GM12873 (cell line): Measurements from ENCODE around the gene SLC11A1.

Experiments
- TF ChIP-seq, protein P1 (sequence below): IDR thresholded peaks from 2 replicates; pipeline ENCODE4 v1.5.1; 2012; ENCODE audit warnings: low read depth, mild to moderate bottlenecking, moderate library complexity, low read length, control low read depth; ENCODE audit not compliant: insufficient read depth; ENCODE audit errors: missing control alignments

Gene SLC11A1

DNA sequence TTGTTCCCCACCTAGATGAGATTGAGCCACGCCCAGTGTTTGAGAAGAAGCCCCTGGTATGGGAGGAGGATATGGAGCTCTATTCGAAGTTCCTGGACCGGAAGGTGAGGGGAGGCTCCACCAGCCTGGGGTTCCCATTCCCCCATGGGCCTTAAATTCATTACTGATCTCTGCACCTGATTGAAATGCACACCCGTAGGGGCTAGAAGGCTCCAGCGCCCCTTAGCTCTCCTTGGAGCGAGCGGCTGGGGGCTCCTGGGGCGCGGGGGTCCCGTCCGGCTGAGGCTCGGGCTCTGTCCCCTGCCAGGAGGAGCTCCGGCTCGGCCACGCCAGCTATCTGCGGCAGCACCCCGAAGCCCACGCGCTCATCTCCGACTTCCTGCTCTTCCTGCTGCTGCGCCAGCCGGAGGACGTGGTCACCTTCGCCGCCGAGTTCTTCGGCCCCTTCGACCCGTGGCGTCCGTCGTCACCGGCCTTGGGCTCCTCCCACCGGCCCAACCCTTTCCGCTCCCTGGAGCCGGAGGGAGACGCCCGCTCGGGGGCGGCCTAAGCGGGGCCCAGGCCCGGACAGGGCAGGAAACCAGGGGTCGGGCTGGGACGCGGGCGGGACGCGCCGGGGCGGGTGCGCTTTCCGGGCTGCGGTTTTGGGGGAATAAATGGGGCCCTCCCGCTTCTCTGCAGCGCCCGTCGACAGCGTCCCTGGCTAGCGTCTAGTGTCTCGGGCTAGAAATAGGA lies 14.5 kb upstream of the SLC11A1 start:
- TF ChIP-seq, protein P1, sequence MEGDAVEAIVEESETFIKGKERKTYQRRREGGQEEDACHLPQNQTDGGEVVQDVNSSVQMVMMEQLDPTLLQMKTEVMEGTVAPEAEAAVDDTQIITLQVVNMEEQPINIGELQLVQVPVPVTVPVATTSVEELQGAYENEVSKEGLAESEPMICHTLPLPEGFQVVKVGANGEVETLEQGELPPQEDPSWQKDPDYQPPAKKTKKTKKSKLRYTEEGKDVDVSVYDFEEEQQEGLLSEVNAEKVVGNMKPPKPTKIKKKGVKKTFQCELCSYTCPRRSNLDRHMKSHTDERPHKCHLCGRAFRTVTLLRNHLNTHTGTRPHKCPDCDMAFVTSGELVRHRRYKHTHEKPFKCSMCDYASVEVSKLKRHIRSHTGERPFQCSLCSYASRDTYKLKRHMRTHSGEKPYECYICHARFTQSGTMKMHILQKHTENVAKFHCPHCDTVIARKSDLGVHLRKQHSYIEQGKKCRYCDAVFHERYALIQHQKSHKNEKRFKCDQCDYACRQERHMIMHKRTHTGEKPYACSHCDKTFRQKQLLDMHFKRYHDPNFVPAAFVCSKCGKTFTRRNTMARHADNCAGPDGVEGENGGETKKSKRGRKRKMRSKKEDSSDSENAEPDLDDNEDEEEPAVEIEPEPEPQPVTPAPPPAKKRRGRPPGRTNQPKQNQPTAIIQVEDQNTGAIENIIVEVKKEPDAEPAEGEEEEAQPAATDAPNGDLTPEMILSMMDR = no peak

DNA sequence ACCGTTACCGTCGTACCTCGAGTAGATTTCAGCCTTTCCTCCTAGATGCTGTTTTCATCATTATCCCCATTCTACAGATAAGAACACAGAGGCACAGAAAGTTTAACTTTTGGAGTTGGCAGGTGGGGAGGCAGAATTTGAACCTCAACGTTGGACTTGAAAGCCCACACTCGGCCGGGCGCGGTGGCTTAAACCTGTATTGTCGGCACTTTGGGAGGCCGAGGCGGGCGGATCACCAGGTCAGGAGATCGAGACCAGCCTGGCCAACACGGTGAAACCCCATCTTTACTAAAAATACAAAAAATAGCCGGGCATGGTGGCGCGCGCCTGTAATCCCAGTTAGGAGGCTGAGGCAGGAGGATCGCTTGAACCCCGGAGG lies 13.9 kb upstream of the SLC11A1 start:
- TF ChIP-seq, protein P1 = no peak

GRCh38 chr2:218368621-218369153 lies 13.4 kb upstream of the SLC11A1 start:
- TF ChIP-seq, protein P1 = no peak

- TF ChIP-seq, protein P1 = no peak
Observed at GRCh38 chr2:218369330-218369729, 12.7 kb upstream of the SLC11A1 start.

DNA sequence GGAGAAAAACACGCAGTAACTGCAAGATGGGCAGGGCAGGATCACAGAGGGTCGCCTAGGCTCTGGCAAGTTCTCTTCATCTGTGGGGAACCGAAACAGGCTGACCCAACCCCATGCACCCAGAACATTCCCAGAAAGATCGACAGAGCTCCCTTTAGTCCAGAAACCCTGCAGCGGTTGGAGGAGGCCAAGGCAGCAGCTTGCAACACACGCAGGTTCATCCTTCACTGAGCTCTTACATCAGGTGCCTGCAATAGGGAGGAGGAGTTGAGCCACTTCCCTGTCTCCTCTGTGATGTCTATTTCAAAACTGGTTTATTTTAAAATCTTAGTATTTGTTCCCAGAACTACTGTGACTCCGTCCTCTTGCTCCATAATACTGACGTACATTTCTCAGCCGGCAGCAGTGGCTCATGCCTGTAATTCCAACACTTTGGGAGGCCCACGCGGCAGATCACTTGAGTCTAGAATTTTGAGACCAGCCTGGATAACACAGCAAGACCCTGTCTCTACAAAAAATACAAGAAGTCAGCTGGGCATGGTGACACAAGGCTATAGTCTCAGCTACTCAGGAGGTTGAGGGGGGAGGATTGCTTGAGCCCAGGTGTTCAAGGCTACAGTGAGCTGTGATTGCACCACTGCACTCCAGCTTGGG lies 11.5 kb upstream of the SLC11A1 start:
- TF ChIP-seq, protein P1 = no peak

- TF ChIP-seq, protein P1 = no peak
Observed at GRCh38 chr2:218371983-218372350, 10.1 kb upstream of the SLC11A1 start.

DNA sequence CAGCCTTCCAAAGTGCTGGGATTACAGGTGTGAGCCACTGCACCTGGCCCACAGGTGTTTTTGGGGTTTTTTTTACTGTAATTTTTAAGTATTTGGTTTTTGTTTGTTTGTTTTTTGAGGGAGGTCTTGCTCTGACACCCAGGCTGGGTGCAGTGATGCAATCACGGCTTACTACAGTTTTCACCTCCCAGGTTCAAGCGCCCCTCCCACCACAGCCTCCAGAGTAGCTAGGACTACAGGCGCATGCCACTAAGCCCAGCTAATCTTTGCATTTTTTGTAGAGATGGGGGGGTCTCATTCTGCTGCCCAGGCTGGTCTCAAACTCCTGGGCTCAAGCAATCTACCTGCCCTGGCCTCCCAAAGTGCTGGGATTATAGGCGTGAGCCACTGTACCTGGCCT lies 7.3 kb upstream of the SLC11A1 start:
- TF ChIP-seq, protein P1 = no peak
